22Rv1 (cell line): ENCODE data around the gene TASOR.
"Not testable (repeated sequence)": the region's sequence is repeated elsewhere in the genome, so short reads cannot be mapped to it uniquely, and the experiment has no call there.

Experiments used
- H3K27ac ChIP-seq: fragments of 450-650 bp; 2 replicates; pipeline ENCODE4 v1.5.1; 2017
- ZFX ChIP-seq: fragments of 450-650 bp; IDR thresholded peaks from 2 replicates; pipeline ENCODE4 v1.6.1; 2017; ENCODE audit warnings: antibody characterized with exemption, borderline replicate concordance
- TF ChIP-seq, protein P1 (sequence below): fragments of 450-650 bp; IDR thresholded peaks from 2 replicates; pipeline ENCODE4 v1.5.1; 2017; ENCODE audit warnings: mild to moderate bottlenecking

TASOR gene

DNA sequence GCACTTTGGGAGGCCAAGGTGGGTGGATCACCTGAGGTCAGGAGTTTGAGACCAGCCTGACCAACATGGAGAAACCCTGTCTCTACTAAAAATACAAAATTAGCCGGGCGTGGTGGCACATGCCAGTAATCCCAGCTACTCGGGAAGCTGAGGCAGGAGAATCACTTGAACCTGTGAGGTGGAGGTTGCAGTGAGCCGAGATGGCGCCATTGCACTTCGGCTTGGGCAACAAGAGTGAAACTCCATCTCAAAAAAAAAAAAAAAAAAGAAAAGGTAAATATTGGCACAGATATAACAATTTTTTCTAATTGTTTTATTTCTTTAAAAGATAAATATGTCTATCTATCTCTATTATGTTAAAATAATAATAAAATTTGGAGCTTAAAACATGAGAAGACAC lies 24.3 kb upstream of the TASOR start:
- TF ChIP-seq, protein P1, sequence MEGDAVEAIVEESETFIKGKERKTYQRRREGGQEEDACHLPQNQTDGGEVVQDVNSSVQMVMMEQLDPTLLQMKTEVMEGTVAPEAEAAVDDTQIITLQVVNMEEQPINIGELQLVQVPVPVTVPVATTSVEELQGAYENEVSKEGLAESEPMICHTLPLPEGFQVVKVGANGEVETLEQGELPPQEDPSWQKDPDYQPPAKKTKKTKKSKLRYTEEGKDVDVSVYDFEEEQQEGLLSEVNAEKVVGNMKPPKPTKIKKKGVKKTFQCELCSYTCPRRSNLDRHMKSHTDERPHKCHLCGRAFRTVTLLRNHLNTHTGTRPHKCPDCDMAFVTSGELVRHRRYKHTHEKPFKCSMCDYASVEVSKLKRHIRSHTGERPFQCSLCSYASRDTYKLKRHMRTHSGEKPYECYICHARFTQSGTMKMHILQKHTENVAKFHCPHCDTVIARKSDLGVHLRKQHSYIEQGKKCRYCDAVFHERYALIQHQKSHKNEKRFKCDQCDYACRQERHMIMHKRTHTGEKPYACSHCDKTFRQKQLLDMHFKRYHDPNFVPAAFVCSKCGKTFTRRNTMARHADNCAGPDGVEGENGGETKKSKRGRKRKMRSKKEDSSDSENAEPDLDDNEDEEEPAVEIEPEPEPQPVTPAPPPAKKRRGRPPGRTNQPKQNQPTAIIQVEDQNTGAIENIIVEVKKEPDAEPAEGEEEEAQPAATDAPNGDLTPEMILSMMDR, result peak; percentile 74

DNA sequence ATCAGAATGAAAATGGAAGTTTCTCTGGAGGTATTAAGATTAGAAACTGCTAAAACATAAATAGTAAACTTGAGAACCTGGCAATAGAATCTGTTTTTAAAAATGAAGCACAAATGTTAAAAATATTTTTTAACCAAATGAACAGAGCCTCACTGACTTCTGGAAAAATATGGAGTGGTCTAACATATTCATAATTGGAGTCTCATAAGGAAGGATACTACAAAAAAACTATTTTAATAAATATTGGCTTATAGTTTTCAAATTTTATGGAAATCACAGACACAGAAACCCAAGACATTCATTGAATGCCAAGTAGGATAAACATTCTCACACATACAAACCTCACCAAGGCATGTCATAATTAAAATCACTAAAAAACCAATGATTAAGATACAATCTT lies 23.6 kb upstream of the TASOR start:
- TF ChIP-seq ZFX, result no peak
- TF ChIP-seq, protein P1, result no peak
- H3K27ac ChIP-seq, result no peak overlapping the region

More for the DNA sequence above, 24.3 kb upstream of the TASOR start:
- H3K27ac ChIP-seq, result not testable (repeated sequence)

DNA sequence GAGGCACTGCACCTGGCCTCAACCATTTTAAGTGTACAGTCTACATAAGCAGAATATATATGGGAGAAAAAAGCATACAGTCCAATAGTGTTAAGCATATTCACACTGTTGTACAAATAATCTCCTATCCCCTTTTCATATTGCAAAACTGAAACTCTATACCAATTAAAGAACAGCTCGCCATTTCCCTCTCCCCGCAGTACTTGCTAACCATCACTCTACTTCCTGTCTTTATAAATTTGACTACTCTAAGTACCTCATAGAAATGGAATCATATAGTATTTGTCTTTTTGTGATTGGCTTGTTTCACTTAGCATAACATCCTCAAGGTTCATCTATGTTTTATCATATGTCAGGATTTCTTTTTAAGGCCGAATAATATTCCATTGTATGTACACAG lies 21.6 kb upstream of the TASOR start:
- TF ChIP-seq ZFX, result no peak
- TF ChIP-seq, protein P1, result no peak
- H3K27ac ChIP-seq, result no peak overlapping the region

DNA sequence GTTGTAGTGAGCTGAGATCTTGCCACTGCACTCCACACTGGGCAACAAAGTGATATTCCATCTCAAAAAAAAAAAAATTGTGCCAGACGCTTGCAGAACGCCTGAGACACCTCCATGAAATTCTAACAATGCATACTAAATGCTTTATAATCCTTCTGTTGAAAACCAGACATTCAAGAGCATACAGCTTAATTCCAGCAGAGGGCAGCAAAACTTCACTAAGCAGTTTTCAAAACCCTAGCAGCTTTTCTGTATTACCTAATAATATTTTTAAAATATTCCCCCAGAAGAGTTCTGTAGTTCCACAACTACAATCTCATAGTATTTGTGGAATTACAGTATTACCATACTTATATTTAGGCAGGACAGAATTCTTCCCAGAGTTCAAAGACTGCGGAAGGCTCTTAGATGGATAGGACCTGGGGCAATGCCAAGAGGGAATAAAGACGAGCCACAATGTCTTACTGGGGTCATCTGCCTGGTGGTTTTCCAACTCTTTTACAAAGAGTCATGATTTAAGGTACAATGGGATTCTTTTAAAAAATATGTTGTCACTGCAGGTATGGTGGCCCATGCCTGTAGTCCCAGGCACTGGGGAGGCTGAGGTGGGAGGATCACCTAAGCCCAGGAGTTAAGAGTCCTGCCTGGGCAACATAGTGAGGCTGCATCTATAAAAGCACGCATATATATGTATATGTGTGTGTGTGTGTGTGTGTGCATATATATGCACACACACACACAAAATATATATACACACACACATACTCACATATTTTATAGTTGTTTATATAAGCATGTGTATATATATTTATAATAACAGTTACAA lies 19.6 kb upstream of the TASOR start:
- no peak overlapping the region for H3K27ac ChIP-seq
- TF ChIP-seq, protein P1, result peak; percentile 86
- no peak for TF ChIP-seq ZFX

DNA sequence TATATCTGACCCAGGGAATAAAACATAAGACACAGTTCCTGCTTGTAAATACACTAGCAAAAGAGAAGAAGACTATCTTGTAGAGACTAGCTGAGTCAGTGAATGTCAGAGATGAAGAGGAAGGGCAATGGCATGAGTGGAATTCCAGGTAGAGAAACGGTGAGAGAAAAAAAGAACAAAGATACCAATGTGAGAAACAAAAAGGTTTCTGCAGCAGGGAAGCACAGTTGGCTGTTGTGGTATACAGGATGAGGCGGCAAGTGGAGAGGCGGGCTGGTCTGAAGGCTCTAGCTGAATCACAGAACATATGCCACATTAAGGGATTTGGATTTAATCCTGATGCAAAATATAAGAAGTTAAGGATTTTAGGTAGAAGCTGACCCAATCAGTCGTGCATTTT lies 17.1 kb upstream of the TASOR start:
- TF ChIP-seq, protein P1, result no peak
- TF ChIP-seq ZFX, result no peak
- no peak overlapping the region for H3K27ac ChIP-seq

DNA sequence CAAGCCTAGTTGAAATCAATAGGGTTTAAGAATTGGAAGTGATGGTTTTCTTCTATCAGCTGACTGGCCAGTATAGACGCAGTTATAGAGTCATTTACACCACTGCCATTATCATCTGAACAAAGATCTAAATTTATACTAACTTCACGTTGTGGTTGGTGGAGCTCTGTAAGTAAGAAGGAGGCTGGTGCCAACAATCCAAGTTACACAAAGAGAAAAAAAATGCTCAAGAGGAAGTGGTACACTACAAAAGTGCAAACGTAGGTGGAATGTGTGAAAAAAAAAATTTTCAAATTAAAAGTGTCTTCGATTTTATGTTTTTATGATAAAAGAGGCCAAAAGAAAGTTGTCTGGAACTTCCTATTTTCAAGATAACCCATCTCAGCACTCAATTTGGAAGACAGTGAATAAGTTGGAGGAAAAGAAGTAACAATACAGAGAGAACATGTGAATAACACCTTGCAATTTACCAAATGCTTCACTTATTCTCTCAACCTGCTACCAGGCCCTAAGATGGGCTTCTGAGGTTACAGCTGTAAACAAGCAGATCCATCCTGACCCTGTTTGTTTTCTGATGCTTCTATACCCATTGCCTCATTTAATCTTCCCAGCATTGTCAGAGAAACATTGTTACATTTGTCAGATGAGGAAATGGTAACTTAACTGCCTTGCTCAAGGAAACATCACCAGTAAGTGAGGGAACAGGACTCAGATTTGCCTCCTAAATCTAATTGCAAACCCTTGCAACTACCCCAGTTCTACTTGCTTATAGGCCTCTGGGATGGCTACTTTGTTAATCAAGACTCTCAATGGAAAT lies 12.0 kb upstream of the TASOR start:
- no peak for TF ChIP-seq ZFX
- TF ChIP-seq, protein P1, result no peak
- no peak overlapping the region for H3K27ac ChIP-seq

DNA sequence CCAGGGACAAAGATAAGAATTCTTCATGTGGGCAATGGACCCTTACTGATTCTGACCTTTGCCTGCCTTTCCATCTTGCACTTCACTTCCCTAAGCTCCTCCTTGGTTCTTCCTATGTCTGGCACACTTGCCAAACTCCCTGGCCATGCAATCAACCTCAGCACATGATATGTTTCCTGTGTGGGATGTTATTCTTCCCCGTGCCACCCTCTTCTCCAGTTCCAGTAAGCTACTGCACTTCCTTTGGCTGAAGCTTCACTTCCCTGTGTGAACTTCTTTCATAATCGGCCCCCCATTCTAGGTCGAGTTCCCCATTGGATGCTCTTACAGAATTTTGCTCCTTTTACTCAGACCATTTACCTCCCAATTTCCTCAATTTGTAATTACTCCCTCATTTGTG lies 10.7 kb upstream of the TASOR start:
- no peak for TF ChIP-seq ZFX
- TF ChIP-seq, protein P1, result no peak

DNA sequence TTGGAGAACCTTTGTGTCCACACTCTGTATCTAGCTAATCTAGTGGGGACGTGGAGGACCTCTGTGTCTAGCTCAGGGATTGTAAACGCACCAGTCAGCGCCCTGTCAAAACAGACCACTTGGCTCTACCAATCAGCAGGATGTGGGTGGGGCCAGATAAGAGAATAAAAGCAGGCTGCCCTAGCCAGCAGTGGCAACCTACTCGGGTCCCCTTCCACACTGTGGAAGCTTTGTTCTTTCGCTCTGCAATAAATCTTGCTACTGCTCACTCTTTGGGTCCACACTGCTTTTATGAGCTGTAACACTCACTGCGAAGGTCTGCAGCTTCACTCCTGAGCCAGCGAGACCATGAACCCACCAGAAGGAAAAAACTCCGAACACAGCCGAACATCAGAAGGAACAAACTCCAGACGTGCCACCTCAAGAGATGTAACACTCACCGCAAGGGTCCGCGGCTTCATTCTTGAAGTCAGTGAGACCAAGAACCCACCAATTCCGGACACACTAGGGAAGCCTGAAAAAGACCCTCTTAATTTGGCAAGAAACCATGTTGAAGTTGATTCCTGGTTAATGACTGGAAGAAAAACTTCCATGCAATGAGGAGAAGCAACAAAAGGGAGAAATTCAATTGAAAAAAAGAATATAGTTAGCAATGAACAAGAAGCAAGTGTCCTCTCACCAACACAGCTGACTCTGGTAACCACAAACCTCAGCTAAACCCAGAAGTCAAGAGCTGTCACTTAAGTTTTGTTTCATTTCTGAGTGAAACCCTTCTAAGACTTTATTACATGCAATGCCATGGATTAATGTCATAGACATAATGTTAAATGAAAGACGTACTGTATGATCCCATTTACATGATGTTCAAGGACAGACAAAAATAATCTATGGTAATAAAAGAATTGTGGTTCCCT lies 9.7 kb upstream of the TASOR start:
- not testable (repeated sequence) for H3K27ac ChIP-seq

More for the DNA sequence above, 10.7 kb upstream of the TASOR start:
- H3K27ac ChIP-seq, result no peak overlapping the region

DNA sequence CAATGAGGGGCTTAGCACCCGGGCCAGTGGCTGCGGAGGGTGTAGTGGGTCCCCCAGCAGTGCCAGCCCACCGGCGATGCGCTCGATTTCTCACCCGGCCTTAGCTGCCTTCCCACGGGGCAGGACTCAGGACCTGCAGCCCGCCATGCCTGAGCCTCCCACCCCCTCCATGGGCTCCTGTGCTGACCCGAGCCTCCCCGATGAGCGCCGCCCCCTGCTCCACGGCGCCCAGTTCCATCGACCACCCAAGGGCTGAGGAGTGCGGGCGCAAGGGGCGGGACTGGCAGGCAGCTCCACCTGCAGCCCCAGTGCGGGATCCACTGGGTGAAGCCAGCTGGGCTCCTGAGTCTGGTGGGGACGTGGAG lies 8.9 kb upstream of the TASOR start:
- not testable (repeated sequence) for H3K27ac ChIP-seq
